ENCODE data around the gene CALHM5.

The CALHM5 gene

GRCh38 chr6:116511424-116512110 is at the start of gene CALHM5:
Gene CALHM5 (plus strand): TSS chr6:116511639. CDS start chr6:116511697, 58 bp downstream.
- H3K27me3 Mint-ChIP-seq, result no peaks in the 10 kb centered on the region
- H3K27ac Mint-ChIP-seq, result no peak within 1 kb of the TSS
- peaks cover 19% of the 10 kb centered on the region for H3K4me1 Mint-ChIP-seq
- H3K4me3 Mint-ChIP-seq, result no peak within 1 kb of the TSS
- no peak for ATAC-seq
- H3K9me3 Mint-ChIP-seq, result peaks cover under 1% of the 10 kb centered on the region
- H3K36me3 Mint-ChIP-seq, result no peaks in the 10 kb centered on the region

GRCh38 chr6:116461932-116462885 is 49.2 kb upstream of the CALHM5 start:
- Mint-ChIP-seq H3K27me3 (no peaks in the 10 kb centered on the region), H3K4me1 (peaks cover 44% of the 10 kb centered on the region), H3K9me3 (no peaks in the 10 kb centered on the region), H3K36me3 (no peaks in the 10 kb centered on the region), H3K27ac (peak overlapping the region; percentile 88), H3K4me3 (peak overlapping the region; percentile 82)
- ATAC-seq, result peak; percentile 91

- no peak overlapping the region for H3K27ac Mint-ChIP-seq
- no peak for ATAC-seq
- no peaks in the 10 kb centered on the region for H3K36me3 Mint-ChIP-seq
- H3K9me3 Mint-ChIP-seq, result no peaks in the 10 kb centered on the region
- H3K4me3 Mint-ChIP-seq, result no peak overlapping the region
- peaks cover 54% of the 10 kb centered on the region for H3K4me1 Mint-ChIP-seq
- H3K27me3 Mint-ChIP-seq, result no peaks in the 10 kb centered on the region
Observed at GRCh38 chr6:116463301-116463700, 48.1 kb upstream of the CALHM5 start.

GRCh38 chr6:116465246-116465645 is 46.2 kb upstream of the CALHM5 start:
- Mint-ChIP-seq H3K27ac (peak overlapping the region; percentile 81), H3K4me1 (peaks cover 60% of the 10 kb centered on the region), H3K36me3 (no peaks in the 10 kb centered on the region), H3K4me3 (peak overlapping the region; percentile 11), H3K27me3 (no peaks in the 10 kb centered on the region), H3K9me3 (no peaks in the 10 kb centered on the region)
- peak; percentile 73 for ATAC-seq

- Mint-ChIP-seq H3K27ac (peak overlapping the region; percentile 70), H3K4me3 (no peak overlapping the region), H3K9me3 (no peaks in the 10 kb centered on the region), H3K27me3 (no peaks in the 10 kb centered on the region), H3K36me3 (no peaks in the 10 kb centered on the region), H3K4me1 (peaks cover 48% of the 10 kb centered on the region)
- no peak for ATAC-seq
Observed at GRCh38 chr6:116467096-116467495, 44.3 kb upstream of the CALHM5 start.

GRCh38 chr6:116467514-116467913 is 43.9 kb upstream of the CALHM5 start:
- Mint-ChIP-seq H3K4me3 (no peak overlapping the region), H3K9me3 (no peaks in the 10 kb centered on the region), H3K27ac (peak overlapping the region; percentile 70), H3K36me3 (no peaks in the 10 kb centered on the region), H3K27me3 (no peaks in the 10 kb centered on the region), H3K4me1 (peaks cover 48% of the 10 kb centered on the region)
- ATAC-seq, result peak; percentile 29

GRCh38 chr6:116468293-116468692 is 43.1 kb upstream of the CALHM5 start:
- Mint-ChIP-seq H3K4me1 (peaks cover 51% of the 10 kb centered on the region), H3K9me3 (no peaks in the 10 kb centered on the region), H3K36me3 (no peaks in the 10 kb centered on the region), H3K4me3 (no peak overlapping the region), H3K27me3 (no peaks in the 10 kb centered on the region), H3K27ac (peak overlapping the region; percentile 25)
- no peak for ATAC-seq

GRCh38 chr6:116471531-116471930 is 39.9 kb upstream of the CALHM5 start:
- no peak overlapping the region for H3K4me3 Mint-ChIP-seq
- H3K9me3 Mint-ChIP-seq, result no peaks in the 10 kb centered on the region
- H3K27ac Mint-ChIP-seq, result peak overlapping the region; percentile 19
- peaks cover 51% of the 10 kb centered on the region for H3K4me1 Mint-ChIP-seq
- H3K27me3 Mint-ChIP-seq, result no peaks in the 10 kb centered on the region
- no peaks in the 10 kb centered on the region for H3K36me3 Mint-ChIP-seq
- no peak for ATAC-seq

- H3K9me3 Mint-ChIP-seq, result peaks cover 4% of the 10 kb centered on the region
Observed at GRCh38 chr6:116472706-116473105, 38.7 kb upstream of the CALHM5 start.

GRCh38 chr6:116475141-116475540 is 36.3 kb upstream of the CALHM5 start:
- H3K4me3 Mint-ChIP-seq, result peak overlapping the region; percentile 6
- H3K27ac Mint-ChIP-seq, result peak overlapping the region; percentile 86
- H3K9me3 Mint-ChIP-seq, result peaks cover 4% of the 10 kb centered on the region
- H3K36me3 Mint-ChIP-seq, result no peaks in the 10 kb centered on the region
- peaks cover 36% of the 10 kb centered on the region for H3K4me1 Mint-ChIP-seq
- no peaks in the 10 kb centered on the region for H3K27me3 Mint-ChIP-seq
- ATAC-seq, result no peak

More at GRCh38 chr6:116472706-116473105, 38.7 kb upstream of the CALHM5 start:
- Mint-ChIP-seq H3K36me3 (no peaks in the 10 kb centered on the region), H3K27me3 (no peaks in the 10 kb centered on the region), H3K4me1 (peaks cover 48% of the 10 kb centered on the region), H3K27ac (no peak overlapping the region), H3K4me3 (no peak overlapping the region)
- ATAC-seq, result no peak

GRCh38 chr6:116476002-116476678 is 35.3 kb upstream of the CALHM5 start:
- Mint-ChIP-seq H3K27ac (peak overlapping the region; percentile 86), H3K9me3 (peaks cover 4% of the 10 kb centered on the region), H3K36me3 (no peaks in the 10 kb centered on the region), H3K27me3 (no peaks in the 10 kb centered on the region), H3K4me1 (peaks cover 36% of the 10 kb centered on the region), H3K4me3 (peak overlapping the region; percentile 68)
- ATAC-seq, result peak; percentile 99

GRCh38 chr6:116482780-116483179 is 28.7 kb upstream of the CALHM5 start:
- H3K27me3 Mint-ChIP-seq, result peaks cover 12% of the 10 kb centered on the region
- no peaks in the 10 kb centered on the region for H3K4me1 Mint-ChIP-seq
- no peaks in the 10 kb centered on the region for H3K9me3 Mint-ChIP-seq
- H3K4me3 Mint-ChIP-seq, result no peak overlapping the region
- no peaks in the 10 kb centered on the region for H3K36me3 Mint-ChIP-seq
- no peak for ATAC-seq
- no peak overlapping the region for H3K27ac Mint-ChIP-seq

- Mint-ChIP-seq H3K4me1 (no peaks in the 10 kb centered on the region), H3K4me3 (no peak overlapping the region), H3K27me3 (peaks cover 12% of the 10 kb centered on the region), H3K27ac (no peak overlapping the region), H3K9me3 (no peaks in the 10 kb centered on the region), H3K36me3 (no peaks in the 10 kb centered on the region)
- ATAC-seq, result no peak
Observed at GRCh38 chr6:116483616-116484015, 27.8 kb upstream of the CALHM5 start.

GRCh38 chr6:116485559-116486184 is 25.8 kb upstream of the CALHM5 start:
- no peak overlapping the region for H3K27ac Mint-ChIP-seq
- no peaks in the 10 kb centered on the region for H3K9me3 Mint-ChIP-seq
- H3K36me3 Mint-ChIP-seq, result peaks cover 5% of the 10 kb centered on the region
- no peak for ATAC-seq
- H3K4me3 Mint-ChIP-seq, result no peak overlapping the region
- H3K4me1 Mint-ChIP-seq, result no peaks in the 10 kb centered on the region
- peaks cover 12% of the 10 kb centered on the region for H3K27me3 Mint-ChIP-seq
